ENCODE measurements around the gene ZFP91. TPM values are rescaled to one million over a fixed set of nuclear protein-coding genes. Genes with fewer than 3 reads are reported as not detected.

ZFP91 gene
- total and polyA plus RNA-seq, 2 experiments from 2014 or later = 10.2 to 30.0 TPM

DNA sequence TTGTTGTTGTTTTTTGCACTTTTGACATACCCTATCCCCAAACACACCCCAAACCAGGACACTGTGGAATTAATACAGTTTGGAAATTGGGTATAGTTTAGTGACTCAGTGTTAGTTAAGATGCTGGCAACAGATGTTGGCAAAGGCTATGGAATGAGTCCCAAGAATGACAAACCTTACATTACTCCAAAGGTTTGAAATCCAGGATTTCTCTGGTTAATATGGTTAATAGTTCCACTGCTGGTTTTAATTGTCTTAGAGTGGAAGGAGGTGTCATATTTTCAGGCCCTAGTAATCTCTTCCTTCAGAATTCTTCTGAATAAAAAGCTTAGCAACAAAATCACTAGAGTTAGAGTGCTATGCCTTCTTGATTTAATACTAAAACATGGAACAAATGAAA, 4.0 kb upstream of the ZFP91 start (continued):
- TF ChIP-seq, protein P1, sequence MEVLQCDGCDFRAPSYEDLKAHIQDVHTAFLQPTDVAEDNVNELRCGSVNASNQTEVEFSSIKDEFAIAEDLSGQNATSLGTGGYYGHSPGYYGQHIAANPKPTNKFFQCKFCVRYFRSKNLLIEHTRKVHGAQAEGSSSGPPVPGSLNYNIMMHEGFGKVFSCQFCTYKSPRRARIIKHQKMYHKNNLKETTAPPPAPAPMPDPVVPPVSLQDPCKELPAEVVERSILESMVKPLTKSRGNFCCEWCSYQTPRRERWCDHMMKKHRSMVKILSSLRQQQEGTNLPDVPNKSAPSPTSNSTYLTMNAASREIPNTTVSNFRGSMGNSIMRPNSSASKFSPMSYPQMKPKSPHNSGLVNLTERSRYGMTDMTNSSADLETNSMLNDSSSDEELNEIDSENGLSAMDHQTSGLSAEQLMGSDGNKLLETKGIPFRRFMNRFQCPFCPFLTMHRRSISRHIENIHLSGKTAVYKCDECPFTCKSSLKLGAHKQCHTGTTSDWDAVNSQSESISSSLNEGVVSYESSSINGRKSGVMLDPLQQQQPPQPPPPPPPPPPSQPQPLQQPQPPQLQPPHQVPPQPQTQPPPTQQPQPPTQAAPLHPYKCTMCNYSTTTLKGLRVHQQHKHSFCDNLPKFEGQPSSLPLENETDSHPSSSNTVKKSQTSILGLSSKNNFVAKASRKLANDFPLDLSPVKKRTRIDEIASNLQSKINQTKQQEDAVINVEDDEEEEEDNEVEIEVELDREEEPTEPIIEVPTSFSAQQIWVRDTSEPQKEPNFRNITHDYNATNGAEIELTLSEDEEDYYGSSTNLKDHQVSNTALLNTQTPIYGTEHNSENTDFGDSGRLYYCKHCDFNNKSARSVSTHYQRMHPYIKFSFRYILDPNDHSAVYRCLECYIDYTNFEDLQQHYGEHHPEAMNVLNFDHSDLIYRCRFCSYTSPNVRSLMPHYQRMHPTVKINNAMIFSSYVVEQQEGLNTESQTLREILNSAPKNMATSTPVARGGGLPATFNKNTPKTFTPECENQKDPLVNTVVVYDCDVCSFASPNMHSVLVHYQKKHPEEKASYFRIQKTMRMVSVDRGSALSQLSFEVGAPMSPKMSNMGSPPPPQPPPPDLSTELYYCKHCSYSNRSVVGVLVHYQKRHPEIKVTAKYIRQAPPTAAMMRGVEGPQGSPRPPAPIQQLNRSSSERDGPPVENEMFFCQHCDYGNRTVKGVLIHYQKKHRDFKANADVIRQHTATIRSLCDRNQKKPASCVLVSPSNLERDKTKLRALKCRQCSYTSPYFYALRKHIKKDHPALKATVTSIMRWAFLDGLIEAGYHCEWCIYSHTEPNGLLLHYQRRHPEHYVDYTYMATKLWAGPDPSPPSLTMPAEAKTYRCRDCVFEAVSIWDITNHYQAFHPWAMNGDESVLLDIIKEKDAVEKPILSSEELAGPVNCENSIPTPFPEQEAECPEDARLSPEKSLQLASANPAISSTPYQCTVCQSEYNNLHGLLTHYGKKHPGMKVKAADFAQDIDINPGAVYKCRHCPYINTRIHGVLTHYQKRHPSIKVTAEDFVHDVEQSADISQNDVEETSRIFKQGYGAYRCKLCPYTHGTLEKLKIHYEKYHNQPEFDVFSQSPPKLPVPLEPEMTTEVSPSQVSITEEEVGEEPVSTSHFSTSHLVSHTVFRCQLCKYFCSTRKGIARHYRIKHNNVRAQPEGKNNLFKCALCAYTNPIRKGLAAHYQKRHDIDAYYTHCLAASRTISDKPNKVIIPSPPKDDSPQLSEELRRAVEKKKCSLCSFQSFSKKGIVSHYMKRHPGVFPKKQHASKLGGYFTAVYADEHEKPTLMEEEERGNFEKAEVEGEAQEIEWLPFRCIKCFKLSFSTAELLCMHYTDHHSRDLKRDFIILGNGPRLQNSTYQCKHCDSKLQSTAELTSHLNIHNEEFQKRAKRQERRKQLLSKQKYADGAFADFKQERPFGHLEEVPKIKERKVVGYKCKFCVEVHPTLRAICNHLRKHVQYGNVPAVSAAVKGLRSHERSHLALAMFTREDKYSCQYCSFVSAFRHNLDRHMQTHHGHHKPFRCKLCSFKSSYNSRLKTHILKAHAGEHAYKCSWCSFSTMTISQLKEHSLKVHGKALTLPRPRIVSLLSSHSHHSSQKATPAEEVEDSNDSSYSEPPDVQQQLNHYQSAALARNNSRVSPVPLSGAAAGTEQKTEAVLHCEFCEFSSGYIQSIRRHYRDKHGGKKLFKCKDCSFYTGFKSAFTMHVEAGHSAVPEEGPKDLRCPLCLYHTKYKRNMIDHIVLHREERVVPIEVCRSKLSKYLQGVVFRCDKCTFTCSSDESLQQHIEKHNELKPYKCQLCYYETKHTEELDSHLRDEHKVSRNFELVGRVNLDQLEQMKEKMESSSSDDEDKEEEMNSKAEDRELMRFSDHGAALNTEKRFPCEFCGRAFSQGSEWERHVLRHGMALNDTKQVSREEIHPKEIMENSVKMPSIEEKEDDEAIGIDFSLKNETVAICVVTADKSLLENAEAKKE (CRISPR knock-in tag; IDR thresholded peaks at IDR 0.05) = no peak
- no peak for TF ChIP-seq NANOG (IDR thresholded peaks at IDR 0.05; ENCODE audit: borderline replicate concordance)
- TF ChIP-seq ZNF114 (CRISPR knock-in tag; IDR thresholded peaks at IDR 0.05) = no peak
- TF ChIP-seq POLR2AphosphoS5 (IDR thresholded peaks at IDR 0.05; ENCODE audit: low read depth) = no peak
- TF ChIP-seq, protein P2, sequence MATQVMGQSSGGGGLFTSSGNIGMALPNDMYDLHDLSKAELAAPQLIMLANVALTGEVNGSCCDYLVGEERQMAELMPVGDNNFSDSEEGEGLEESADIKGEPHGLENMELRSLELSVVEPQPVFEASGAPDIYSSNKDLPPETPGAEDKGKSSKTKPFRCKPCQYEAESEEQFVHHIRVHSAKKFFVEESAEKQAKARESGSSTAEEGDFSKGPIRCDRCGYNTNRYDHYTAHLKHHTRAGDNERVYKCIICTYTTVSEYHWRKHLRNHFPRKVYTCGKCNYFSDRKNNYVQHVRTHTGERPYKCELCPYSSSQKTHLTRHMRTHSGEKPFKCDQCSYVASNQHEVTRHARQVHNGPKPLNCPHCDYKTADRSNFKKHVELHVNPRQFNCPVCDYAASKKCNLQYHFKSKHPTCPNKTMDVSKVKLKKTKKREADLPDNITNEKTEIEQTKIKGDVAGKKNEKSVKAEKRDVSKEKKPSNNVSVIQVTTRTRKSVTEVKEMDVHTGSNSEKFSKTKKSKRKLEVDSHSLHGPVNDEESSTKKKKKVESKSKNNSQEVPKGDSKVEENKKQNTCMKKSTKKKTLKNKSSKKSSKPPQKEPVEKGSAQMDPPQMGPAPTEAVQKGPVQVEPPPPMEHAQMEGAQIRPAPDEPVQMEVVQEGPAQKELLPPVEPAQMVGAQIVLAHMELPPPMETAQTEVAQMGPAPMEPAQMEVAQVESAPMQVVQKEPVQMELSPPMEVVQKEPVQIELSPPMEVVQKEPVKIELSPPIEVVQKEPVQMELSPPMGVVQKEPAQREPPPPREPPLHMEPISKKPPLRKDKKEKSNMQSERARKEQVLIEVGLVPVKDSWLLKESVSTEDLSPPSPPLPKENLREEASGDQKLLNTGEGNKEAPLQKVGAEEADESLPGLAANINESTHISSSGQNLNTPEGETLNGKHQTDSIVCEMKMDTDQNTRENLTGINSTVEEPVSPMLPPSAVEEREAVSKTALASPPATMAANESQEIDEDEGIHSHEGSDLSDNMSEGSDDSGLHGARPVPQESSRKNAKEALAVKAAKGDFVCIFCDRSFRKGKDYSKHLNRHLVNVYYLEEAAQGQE (IDR thresholded peaks at IDR 0.05; ENCODE audit: unreplicated experiment) = no peak
- no peak for TF ChIP-seq JUNB (IDR thresholded peaks at IDR 0.05; ENCODE audit: unreplicated experiment)
- TF ChIP-seq, protein P3, sequence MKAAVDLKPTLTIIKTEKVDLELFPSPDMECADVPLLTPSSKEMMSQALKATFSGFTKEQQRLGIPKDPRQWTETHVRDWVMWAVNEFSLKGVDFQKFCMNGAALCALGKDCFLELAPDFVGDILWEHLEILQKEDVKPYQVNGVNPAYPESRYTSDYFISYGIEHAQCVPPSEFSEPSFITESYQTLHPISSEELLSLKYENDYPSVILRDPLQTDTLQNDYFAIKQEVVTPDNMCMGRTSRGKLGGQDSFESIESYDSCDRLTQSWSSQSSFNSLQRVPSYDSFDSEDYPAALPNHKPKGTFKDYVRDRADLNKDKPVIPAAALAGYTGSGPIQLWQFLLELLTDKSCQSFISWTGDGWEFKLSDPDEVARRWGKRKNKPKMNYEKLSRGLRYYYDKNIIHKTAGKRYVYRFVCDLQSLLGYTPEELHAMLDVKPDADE (IDR thresholded peaks at IDR 0.05) = no peak
